HG03469 (cell line): ENCODE data around the gene CRTC2.

ENCODE experiments used
- ATAC-seq: cut with Tn5 transposase; IDR thresholded peaks from one replicate; pipeline ENCODE4 v1.9.1; 2021; ENCODE audit warnings: mild to moderate bottlenecking, moderate library complexity, moderate number of reproducible peaks; ENCODE audit not compliant: unreplicated experiment

Gene CRTC2

DNA sequence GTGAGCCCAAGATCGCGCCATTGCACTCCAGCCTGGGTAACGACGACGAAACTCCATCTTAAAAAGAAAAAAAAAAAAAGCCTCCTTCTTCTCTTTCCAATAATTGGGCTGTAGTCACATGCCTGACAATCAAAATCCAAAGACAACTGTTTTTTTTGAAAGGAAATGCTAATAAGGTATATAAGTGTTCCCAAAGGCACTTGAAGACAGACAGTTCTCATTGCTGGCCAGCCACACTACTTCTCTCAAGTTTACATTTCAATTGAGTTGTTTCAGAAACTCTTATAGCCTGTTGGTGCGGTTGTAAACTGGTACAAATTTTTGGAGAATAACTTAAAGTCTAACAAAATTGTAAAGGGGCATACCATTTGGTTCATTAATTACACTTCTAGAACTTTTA, 58.9 kb downstream of the CRTC2 start:
- ATAC-seq: no peak
